A673 (cell line): Measurements from ENCODE around the gene PRR7. TPM values are rescaled to one million over a fixed set of nuclear protein-coding genes. Genes with fewer than 3 reads are reported as not detected.
A peak's percentile ranks its signal among the peaks of the same experiment; 100 is the strongest.

Experiments used
- BruUV-seq: library from RNA; stranded (reverse); fragments of 400-500 nt; replicated peaks from 2 replicates; lab custom pipeline; 2021; lab: Mats Ljungman, UMichigan
- CTCF ChIA-PET: fragments of 300-600 bp; sonication (Branson Sonifier 250); formaldehyde crosslinking; loops from one replicate; lab custom pipeline; 2022; ENCODE audit warnings: antibody characterized with exemption; lab: Charles Lee
- POLR2A ChIA-PET: fragments of 300-600 bp; sonication (Branson Sonifier 250); formaldehyde crosslinking; loops from one replicate; lab custom pipeline; 2022; ENCODE audit warnings: antibody characterized with exemption; ENCODE audit not compliant: low non-redundant PET; lab: Charles Lee
- DNase-seq: peaks from one replicate; pipeline ENCODE4 v3.0.0-alpha.2; 2015; ENCODE audit warnings: low spot score
- H3K27ac ChIP-seq: fragments of 200-600 bp; sonication (generic); 2 replicates; pipeline ENCODE4 v1.5.1; 2016; ENCODE audit warnings: mixed run types, low read depth, mild to moderate bottlenecking, mixed read lengths, antibody characterized with exemption, low read length; ENCODE audit not compliant: poor library complexity, severe bottlenecking
- H3K27me3 ChIP-seq: fragments of 200-600 bp; sonication (generic); replicated peaks from 2 replicates; pipeline ENCODE4 v1.6.1; 2017; ENCODE audit warnings: mixed run types, low read depth, mild to moderate bottlenecking, mixed read lengths, antibody characterized with exemption, low read length; ENCODE audit not compliant: insufficient read depth, poor library complexity
- H3K36me3 ChIP-seq: fragments of 200-600 bp; sonication (generic); 2 replicates; pipeline ENCODE4 v1.6.1; 2016; ENCODE audit warnings: mixed run types, mild to moderate bottlenecking, mixed read lengths, antibody characterized with exemption, low read length; ENCODE audit not compliant: insufficient read depth, poor library complexity, severe bottlenecking
- H3K4me1 ChIP-seq: fragments of 200-600 bp; sonication (generic); 2 replicates; pipeline ENCODE4 v1.6.1; 2017; ENCODE audit warnings: mixed run types, mild to moderate bottlenecking, mixed read lengths, antibody characterized with exemption, low read length; ENCODE audit not compliant: insufficient read depth, poor library complexity, severe bottlenecking
- H3K4me3 ChIP-seq: fragments of 200-600 bp; sonication (generic); 2 replicates; pipeline ENCODE4 v1.5.1; 2016; ENCODE audit warnings: low read depth, mixed run types, mild to moderate bottlenecking, mixed read lengths, low read length; ENCODE audit not compliant: poor library complexity, severe bottlenecking
- H3K9me3 ChIP-seq: fragments of 200-600 bp; sonication (generic); 2 replicates; pipeline ENCODE4 v1.6.1; 2016; ENCODE audit warnings: mixed run types, low read depth, mild to moderate bottlenecking, mixed read lengths, antibody characterized with exemption, low read length; ENCODE audit not compliant: poor library complexity, severe bottlenecking
- CTCF ChIP-seq: fragments of 300-800, 200-600 bp; sonication (generic); conservative IDR thresholded peaks from 2 replicates; pipeline ENCODE4 v1.5.1; 2017; ENCODE audit warnings: low read depth, mild to moderate bottlenecking, antibody characterized with exemption, low read length, moderate library complexity, mixed read lengths
- EZH2 ChIP-seq: fragments of 200-600 bp; sonication (generic); IDR thresholded peaks from 2 replicates; pipeline ENCODE4 v1.6.1; 2017; ENCODE audit warnings: borderline replicate concordance, low read depth, mild to moderate bottlenecking, mixed read lengths, antibody characterized with exemption, low read length; ENCODE audit not compliant: poor library complexity, severe bottlenecking
- intact Hi-C: fragments of 100-400 bp; cut with micrococcal nuclease; formaldehyde crosslinking; loops from one replicate; pipeline ENCODE4 v1.10.0; 2022; ENCODE audit not compliant: unreplicated experiment
- total RNA-seq: library from RNA; stranded (reverse); gene quantifications from 2 replicates; pipeline ENCODE4 v1.2.3, GENCODE V29; 2021

The PRR7 gene
- total RNA-seq, 1 experiment from 2014 or later = 3.0 TPM

- Histone ChIP-seq H3K9me3 (no peaks in the 10 kb centered on the region), H3K4me1 (peaks cover 26% of the 10 kb centered on the region), H3K27me3 (no peaks in the 10 kb centered on the region), H3K4me3 (no peak overlapping the region), H3K36me3 (peaks cover 24% of the 10 kb centered on the region), H3K27ac (no peak overlapping the region)
- ChIA-PET POLR2A (no interaction called here), CTCF (interaction anchor here (1.3 kb wide), 1 partner anchor 13 kb away, joined by 3 read pairs; no protein-coding TSS in a partner anchor)
- BruUV-seq = no TSS peak
- TF ChIP-seq CTCF (peak; percentile 39; the same call in 1 of the 2 replicates), EZH2 (no peak)
- intact Hi-C loops = no loop called here
- DNase-seq = no peak
These were observed 41.4 kb downstream of the PRR7 start for GRCh38 chr5:177487975-177488374.

- CTCF ChIA-PET = interaction anchor here (0.6 kb wide), 1 partner anchor 9 kb away, joined by 5 read pairs; no protein-coding TSS in a partner anchor
These were observed 42.6 kb downstream of the PRR7 start for GRCh38 chr5:177489119-177489716.

GRCh38 chr5:177490311-177490991, 43.8 kb downstream of the PRR7 start:
- TF ChIP-seq EZH2 (no peak), CTCF (no peak)
- intact Hi-C loops = no loop called here
- peaks cover 24% of the 10 kb centered on the region for H3K36me3 ChIP-seq
- POLR2A ChIA-PET = interaction anchor here (0.7 kb wide), 1 partner anchor 17 kb away, joined by 6 read pairs; no protein-coding TSS in a partner anchor
- H3K27me3 ChIP-seq = no peaks in the 10 kb centered on the region
- peak overlapping the region; percentile 68 for H3K27ac ChIP-seq
- H3K4me1 ChIP-seq = peaks cover 42% of the 10 kb centered on the region
- peak; percentile 69 for DNase-seq
- CTCF ChIA-PET = interaction anchor here (0.6 kb wide), 1 partner anchor 122 kb away, joined by 7 read pairs; no protein-coding TSS in a partner anchor
- TSS peak; percentile 20 for BruUV-seq
- no peaks in the 10 kb centered on the region for H3K9me3 ChIP-seq
- H3K4me3 ChIP-seq = peak overlapping the region; percentile 11

More at GRCh38 chr5:177489119-177489716, 42.6 kb downstream of the PRR7 start:
- Histone ChIP-seq H3K4me3 (no peak overlapping the region), H3K36me3 (peaks cover 24% of the 10 kb centered on the region), H3K27ac (peak overlapping the region; percentile 56), H3K9me3 (no peaks in the 10 kb centered on the region), H3K4me1 (peaks cover 30% of the 10 kb centered on the region), H3K27me3 (no peaks in the 10 kb centered on the region)
- intact Hi-C loops = no loop called here
- BruUV-seq = no TSS peak
- POLR2A ChIA-PET = no interaction called here
- DNase-seq = no peak
- TF ChIP-seq CTCF (peak; percentile 29), EZH2 (no peak)
